Omental fat pad (tissue), 4 donors: ENCODE measurements around the gene CDK16. TPM values are rescaled to one million over a fixed set of nuclear protein-coding genes. Genes with fewer than 3 reads are reported as not detected.

Source experiments
- ATAC-seq: fragments of 150-250 bp; one replicate; pipeline ENCODE4 v1.9.1; 2016; ENCODE audit warnings: mild to moderate bottlenecking, moderate library complexity; ENCODE audit not compliant: low FRiP score
- DNase-seq: peaks from one replicate; pipeline ENCODE4 v3.0.0-alpha.2; 2019; ENCODE audit warnings: low spot score
- total RNA-seq, 4 donors: library from RNA; depleted of rRNA; stranded (reverse); fragments of >200 nt; gene quantifications; one replicate each; pipeline ENCODE4 v1.1.0, GENCODE V29; 2016
- TF ChIP-seq, protein P1 (sequence below), 3 donors: fragments of 450-650 bp; IDR thresholded peaks; one replicate each; pipeline ENCODE4 v1.5.1; 2016 to 2017; ENCODE audit warnings: antibody characterized with exemption in 3 of 3, mild to moderate bottlenecking in 3 of 3, moderate library complexity in 2 of 3

The CDK16 gene
- total RNA-seq, 4 donors from 2014 or later, result 72.4 to 120 (median 102) TPM

DNA sequence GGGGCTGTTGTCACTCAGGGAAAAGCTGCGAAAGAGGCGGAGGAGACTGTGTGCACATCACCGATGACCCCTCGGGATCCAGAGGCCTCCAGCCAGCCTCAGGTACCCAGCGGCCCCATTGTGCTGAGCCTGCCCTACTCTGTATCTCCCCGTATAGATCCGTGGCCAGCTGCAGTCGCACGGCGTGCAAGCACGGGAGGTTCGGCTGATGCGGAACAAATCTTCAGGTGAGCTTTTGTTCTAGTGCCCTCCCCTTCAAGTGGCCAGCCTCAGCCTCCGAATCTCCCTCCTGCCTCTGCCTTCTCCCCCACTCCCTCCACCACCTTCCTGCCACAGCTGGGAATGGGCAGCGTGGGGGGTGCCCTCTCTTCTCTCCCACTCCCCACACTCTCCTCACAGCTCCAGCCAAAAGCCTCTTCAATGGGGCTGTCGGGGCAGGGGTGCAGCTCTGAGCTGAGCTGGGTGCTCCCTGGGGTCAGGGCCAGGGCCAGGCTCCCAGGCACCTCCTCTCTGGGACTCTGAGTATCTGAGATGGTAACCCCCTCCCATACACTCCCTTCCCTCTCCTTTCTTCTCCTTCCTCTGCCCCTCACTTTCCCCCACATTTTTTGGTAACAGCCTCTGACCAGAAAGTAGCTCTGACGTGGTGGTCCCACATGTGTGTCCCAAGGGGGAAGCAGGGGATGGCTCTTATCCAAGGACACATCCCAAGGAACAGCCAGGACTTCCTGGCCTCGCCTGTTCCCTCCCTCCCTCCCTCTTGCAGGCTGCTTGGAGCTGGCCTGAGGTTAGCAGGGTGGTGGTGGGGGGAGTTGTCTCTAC, 45.3 kb upstream of the CDK16 start:
- TF ChIP-seq, protein P1, sequence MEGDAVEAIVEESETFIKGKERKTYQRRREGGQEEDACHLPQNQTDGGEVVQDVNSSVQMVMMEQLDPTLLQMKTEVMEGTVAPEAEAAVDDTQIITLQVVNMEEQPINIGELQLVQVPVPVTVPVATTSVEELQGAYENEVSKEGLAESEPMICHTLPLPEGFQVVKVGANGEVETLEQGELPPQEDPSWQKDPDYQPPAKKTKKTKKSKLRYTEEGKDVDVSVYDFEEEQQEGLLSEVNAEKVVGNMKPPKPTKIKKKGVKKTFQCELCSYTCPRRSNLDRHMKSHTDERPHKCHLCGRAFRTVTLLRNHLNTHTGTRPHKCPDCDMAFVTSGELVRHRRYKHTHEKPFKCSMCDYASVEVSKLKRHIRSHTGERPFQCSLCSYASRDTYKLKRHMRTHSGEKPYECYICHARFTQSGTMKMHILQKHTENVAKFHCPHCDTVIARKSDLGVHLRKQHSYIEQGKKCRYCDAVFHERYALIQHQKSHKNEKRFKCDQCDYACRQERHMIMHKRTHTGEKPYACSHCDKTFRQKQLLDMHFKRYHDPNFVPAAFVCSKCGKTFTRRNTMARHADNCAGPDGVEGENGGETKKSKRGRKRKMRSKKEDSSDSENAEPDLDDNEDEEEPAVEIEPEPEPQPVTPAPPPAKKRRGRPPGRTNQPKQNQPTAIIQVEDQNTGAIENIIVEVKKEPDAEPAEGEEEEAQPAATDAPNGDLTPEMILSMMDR (IDR thresholded peaks at IDR 0.05), result no peak
- DNase-seq, result no peak
- no peak for ATAC-seq

DNA sequence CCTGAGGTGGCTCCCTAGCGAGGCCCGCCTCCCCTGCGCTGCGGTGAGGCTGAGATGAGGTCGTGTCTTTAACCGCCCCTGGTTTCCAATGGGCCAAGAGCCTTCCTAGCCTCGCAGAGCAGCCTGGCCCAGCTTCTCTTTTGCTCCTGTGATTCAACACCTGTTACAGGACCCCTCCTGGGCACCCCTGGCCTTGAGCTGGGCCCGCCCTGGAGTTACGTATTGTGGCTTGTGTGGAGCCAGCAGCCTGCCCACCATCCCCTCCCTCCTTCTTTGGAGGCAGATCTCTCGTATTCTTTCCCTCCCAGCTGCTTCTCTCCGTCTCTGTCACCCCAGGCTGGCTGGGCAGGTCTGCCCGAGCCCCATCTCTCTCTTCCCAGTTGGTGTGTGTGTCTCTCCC, 44.1 kb upstream of the CDK16 start:
- DNase-seq, result no peak
- TF ChIP-seq, protein P1 (IDR thresholded peaks at IDR 0.05), result no peak

DNA sequence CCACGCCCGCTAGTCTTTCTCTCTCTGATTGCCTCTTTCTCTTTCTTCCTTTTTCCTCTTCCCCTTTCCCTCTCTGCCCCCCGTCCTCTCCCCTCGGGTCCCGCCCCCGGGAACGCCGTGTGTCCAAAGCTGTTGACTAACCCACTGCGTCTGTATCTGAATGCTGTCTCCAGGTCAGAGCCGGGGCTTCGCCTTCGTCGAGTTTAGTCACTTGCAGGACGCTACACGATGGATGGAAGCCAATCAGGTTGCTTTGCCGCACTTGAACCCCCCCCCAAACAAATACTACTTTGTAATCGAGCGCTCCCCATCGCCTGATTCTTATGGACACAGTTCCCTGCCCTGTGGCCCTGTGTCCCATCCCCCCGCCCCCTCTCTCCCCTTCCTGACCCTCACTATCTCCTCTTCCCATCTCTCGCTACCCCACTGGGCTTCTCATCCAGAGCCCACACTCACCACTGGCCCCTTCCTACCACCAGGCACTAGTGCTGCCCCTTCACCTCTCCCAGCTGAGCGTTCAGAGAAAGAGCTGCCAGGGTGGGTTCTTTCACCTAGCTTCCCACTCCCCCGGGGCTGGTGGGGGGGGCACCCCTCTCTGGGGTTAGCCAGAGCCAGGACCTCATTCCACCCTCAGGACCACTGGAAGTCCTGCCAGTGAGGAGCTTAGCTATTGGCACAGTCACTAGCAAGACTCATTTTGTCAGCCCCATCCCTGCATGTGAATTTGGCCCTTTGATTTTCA, 43.5 kb upstream of the CDK16 start:
- DNase-seq (no peak), ATAC-seq (no peak)
- TF ChIP-seq, protein P1 (IDR thresholded peaks at IDR 0.05), result no peak

More for the DNA sequence above, 44.1 kb upstream of the CDK16 start:
- no peak for ATAC-seq

DNA sequence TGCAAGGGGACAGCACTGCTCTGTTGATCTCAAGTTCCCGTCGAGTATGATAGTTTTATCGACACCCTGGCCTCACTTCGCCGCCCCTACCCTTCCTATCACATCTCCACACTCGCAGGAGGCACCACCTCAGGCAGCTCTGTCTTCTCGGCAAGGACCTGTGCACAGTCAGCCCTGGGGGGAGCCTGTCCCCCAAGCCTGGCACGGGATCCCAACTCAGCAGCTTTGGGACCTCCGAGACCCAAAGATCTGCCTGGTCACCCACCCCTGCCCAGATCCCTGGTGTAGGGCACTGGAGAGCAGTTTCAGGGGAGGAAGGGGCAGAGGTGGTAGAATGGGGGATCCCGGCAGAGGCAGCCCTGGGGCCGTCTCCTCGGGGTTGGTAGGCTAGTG, 42.9 kb upstream of the CDK16 start:
- no peak for ATAC-seq
- DNase-seq, result no peak

DNA sequence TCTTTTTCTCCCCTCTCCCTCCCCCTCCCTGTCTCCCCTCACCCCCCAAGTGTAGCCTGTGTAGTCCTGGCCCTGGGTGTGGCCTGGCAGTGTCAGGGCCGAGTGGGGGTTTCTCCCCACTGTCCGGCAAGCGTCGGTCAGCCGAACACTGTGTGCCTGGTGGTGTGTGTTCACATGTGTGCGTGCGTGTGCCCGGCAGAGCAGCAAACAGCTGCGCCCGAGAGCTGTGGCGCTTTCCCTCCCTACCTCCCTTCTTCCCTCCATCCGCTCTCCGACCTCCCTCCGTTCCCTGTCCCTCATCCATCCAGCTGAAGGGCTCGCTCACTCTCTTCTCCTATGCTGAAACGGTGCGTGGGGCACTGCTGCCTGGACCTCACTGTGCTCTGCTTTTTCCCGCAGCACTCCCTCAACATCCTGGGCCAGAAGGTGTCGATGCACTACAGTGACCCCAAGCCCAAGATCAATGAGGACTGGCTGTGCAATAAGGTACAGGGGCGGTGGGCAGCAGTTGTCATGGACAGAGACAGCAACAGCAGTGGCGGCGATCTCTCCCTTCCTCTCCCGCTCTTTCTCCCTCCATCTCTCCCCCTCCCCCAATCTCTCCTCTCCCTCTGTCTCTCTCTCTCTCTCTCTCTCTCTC, 42.3 kb upstream of the CDK16 start:
- ATAC-seq (no peak), DNase-seq (no peak)
- TF ChIP-seq, protein P1 (IDR thresholded peaks at IDR 0.05), result no peak

More for the DNA sequence above, 42.9 kb upstream of the CDK16 start:
- TF ChIP-seq, protein P1 (IDR thresholded peaks at IDR 0.05), result no peak

DNA sequence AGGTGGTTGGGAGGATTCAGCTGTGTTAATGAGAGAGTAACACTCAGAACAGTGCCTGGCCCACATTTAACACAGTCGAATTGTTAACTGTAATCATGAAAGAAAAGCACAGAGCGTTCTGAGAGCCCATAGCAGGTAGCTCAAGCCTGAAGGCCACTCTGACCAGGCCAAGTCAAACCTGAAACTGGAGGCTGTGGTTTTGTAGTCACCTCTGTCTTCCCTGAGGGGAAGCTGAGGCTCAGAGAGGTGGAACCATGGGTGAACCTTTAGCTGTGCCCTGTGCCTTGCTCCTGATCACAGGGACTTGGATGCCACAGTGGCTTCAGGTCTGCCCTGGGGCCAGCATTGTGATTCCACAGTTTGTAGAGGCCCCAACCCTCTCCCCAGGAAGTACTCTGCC, 41.4 kb upstream of the CDK16 start:
- DNase-seq (no peak), ATAC-seq (no peak)
- TF ChIP-seq, protein P1 (IDR thresholded peaks at IDR 0.05), result no peak
